Liver (tissue), 9 donors: ENCODE measurements around the gene SLC12A1. TPM values are rescaled to one million over a fixed set of nuclear protein-coding genes. Genes with fewer than 3 reads are reported as not detected.

Experiments used
- DNase-seq: peaks from one replicate; pipeline ENCODE4 v3.0.0-alpha.2; 2017; ENCODE audit warnings: low spot score
- H3K27ac ChIP-seq, 2 donors: one replicate each; pipeline ENCODE4 v1.7.0; 2013; ENCODE audit warnings: inconsistent platforms in 2 of 2, low read length in 2 of 2, control low read depth in 1 of 2, low read depth in 1 of 2, mild to moderate bottlenecking in 1 of 2
- H3K27me3 ChIP-seq, 4 donors: one replicate each; pipeline versions ENCODE4 v1.6.1 to v1.7.0; 2013; ENCODE audit warnings: low read length in 3 of 4, inconsistent platforms in 1 of 4, mild to moderate bottlenecking in 1 of 4, moderate library complexity in 1 of 4; ENCODE audit not compliant: control insufficient read depth in 4 of 4, insufficient read depth in 4 of 4
- H3K36me3 ChIP-seq, 4 donors: one replicate each; pipeline versions ENCODE4 v1.6.1 to v1.7.0; 2013; ENCODE audit warnings: low read length in 3 of 4, mild to moderate bottlenecking in 3 of 4, low read depth in 1 of 4, moderate library complexity in 1 of 4; ENCODE audit not compliant: control insufficient read depth in 4 of 4, insufficient read depth in 3 of 4
- H3K4me1 ChIP-seq, 4 donors: one replicate each; pipeline versions ENCODE4 v1.6.1 to v1.7.0; 2013; ENCODE audit warnings: low read length in 3 of 4, mild to moderate bottlenecking in 3 of 4, moderate library complexity in 1 of 4; ENCODE audit not compliant: control insufficient read depth in 4 of 4, insufficient read depth in 4 of 4
- H3K4me3 ChIP-seq, 3 donors: one replicate each; pipeline versions ENCODE4 v1.6.1 to v1.7.0; 2013; ENCODE audit warnings: low read length in 3 of 3, control low read depth in 1 of 3, low read depth in 1 of 3, mild to moderate bottlenecking in 1 of 3
- H3K9ac ChIP-seq, 2 donors: one replicate each; pipeline ENCODE4 v1.7.0; 2013; ENCODE audit warnings: low read length in 2 of 2, mild to moderate bottlenecking in 2 of 2, moderate library complexity in 2 of 2, control low read depth in 1 of 2, low read depth in 1 of 2
- H3K9me3 ChIP-seq, 4 donors: one replicate each; pipeline versions ENCODE4 v1.6.1 to v1.7.0; 2013; ENCODE audit warnings: low read length in 3 of 4; ENCODE audit not compliant: control insufficient read depth in 4 of 4
- ATF3 ChIP-seq: IDR thresholded peaks from 2 replicates; pipeline ENCODE4 v1.6.1; 2016; ENCODE audit warnings: antibody characterized with exemption
- CTCF ChIP-seq: fragments of 150-350 bp; IDR thresholded peaks from 2 replicates; pipeline ENCODE4 v1.5.1; 2017; ENCODE audit warnings: improper control_type of control experiment, low read depth, low read length; ENCODE audit not compliant: missing input control
- EGR1 ChIP-seq, 2 donors: IDR thresholded peaks; 2 replicates each; pipeline ENCODE4 v1.6.1; 2016 to 2018; ENCODE audit warnings: antibody characterized with exemption in 2 of 2, low read depth in 2 of 2
- FOXA1 ChIP-seq: IDR thresholded peaks from 2 replicates; pipeline ENCODE4 v1.6.1; 2016; ENCODE audit warnings: antibody characterized with exemption
- FOXA2 ChIP-seq: IDR thresholded peaks from 2 replicates; pipeline ENCODE4 v1.6.1; 2016; ENCODE audit warnings: antibody characterized with exemption
- GABPA ChIP-seq, 2 donors: IDR thresholded peaks in 1 of 2; conservative IDR thresholded peaks in 1 of 2; 2 replicates each; pipeline ENCODE4 v1.6.1; 2016; ENCODE audit warnings: antibody characterized with exemption in 2 of 2, mild to moderate bottlenecking in 1 of 2, moderate library complexity in 1 of 2
- HNF4A ChIP-seq, 2 donors: conservative IDR thresholded peaks; 2 replicates each; pipeline ENCODE4 v1.6.1; 2016; ENCODE audit warnings: antibody characterized with exemption in 2 of 2, mild to moderate bottlenecking in 2 of 2
- JUND ChIP-seq, 2 donors: IDR thresholded peaks; 2 replicates each; pipeline ENCODE4 v1.6.1; 2016; ENCODE audit warnings: antibody characterized with exemption in 2 of 2
- MAX ChIP-seq: IDR thresholded peaks from 2 replicates; pipeline ENCODE4 v1.6.1; 2016; ENCODE audit warnings: antibody characterized with exemption
- NR2F2 ChIP-seq: IDR thresholded peaks from 2 replicates; pipeline ENCODE4 v1.6.1; 2016; ENCODE audit warnings: antibody characterized with exemption
- RAD21 ChIP-seq, 2 donors: IDR thresholded peaks; 2 replicates each; pipeline ENCODE4 v1.6.1; 2016; ENCODE audit warnings: antibody characterized with exemption in 2 of 2, mild to moderate bottlenecking in 2 of 2
- REST ChIP-seq: IDR thresholded peaks from 2 replicates; pipeline ENCODE4 v1.6.1; 2016; ENCODE audit warnings: antibody characterized with exemption, mild to moderate bottlenecking
- RXRA ChIP-seq, 2 donors: IDR thresholded peaks; 2 replicates each; pipeline ENCODE4 v1.6.1; 2017 to 2018; ENCODE audit warnings: antibody characterized with exemption in 2 of 2, mild to moderate bottlenecking in 1 of 2
- SP1 ChIP-seq: IDR thresholded peaks from 2 replicates; pipeline ENCODE4 v1.6.1; 2018; ENCODE audit warnings: antibody characterized with exemption, mild to moderate bottlenecking
- TAF1 ChIP-seq: conservative IDR thresholded peaks from 2 replicates; pipeline ENCODE4 v1.6.1; 2016; ENCODE audit warnings: antibody characterized with exemption, mild to moderate bottlenecking
- YY1 ChIP-seq: IDR thresholded peaks from 2 replicates; pipeline ENCODE4 v1.6.1; 2016; ENCODE audit warnings: antibody characterized with exemption, mild to moderate bottlenecking
- ZBTB33 ChIP-seq: IDR thresholded peaks from 2 replicates; pipeline ENCODE4 v1.6.1; 2016; ENCODE audit warnings: antibody characterized with exemption
- WGBS: extraction: QIAGEN DNeasy Blood & Tissue Kit; methylation state at CpG from one replicate; pipeline ENCODE4 v1.1.7; 2013; 5-methylcytosine and 5-hydroxymethylcytosine counted together
- polyA plus RNA-seq, 2 donors: library from polyadenylated mRNA; stranded (reverse) in 1 of 2; unstranded in 1 of 2; fragments of 200-250 nt in 1 of 2; fragments of >200 nt in 1 of 2; fragmentation: Nextera tagmentation in 1 of 2; extraction: Ambion mirVana in 1 of 2; gene quantifications; one replicate each; pipeline versions ENCODE4 v1.2.1 to v1.2.3, GENCODE V29; 2013 to 2015
- total RNA-seq, 2 donors: library from RNA; depleted of rRNA; stranded (reverse); fragments of >200 nt; gene quantifications; one replicate each; pipeline ENCODE4 v1.2.3, GENCODE V29; 2014
- donor health status: healthy.
- donor health status: healthy.
- donor health status: healthy.
- donor health status: healthy.
- donor health status: healthy.

The SLC12A1 gene
- total and polyA plus RNA-seq, 4 donors = 0.03 to 0.42 (median 0.09) TPM

- Histone ChIP-seq H3K4me3 (peak overlapping the region in 1 of 3 donors; percentile 11), H3K36me3 (no peaks in the 10 kb centered on the region), H3K27me3 (peaks cover 0 to 5% (median 2%) of the 10 kb centered on the region in 4 donors), H3K27ac (no peak overlapping the region), H3K4me1 (peaks cover 0 to 3% (median 0%) of the 10 kb centered on the region in 4 donors), H3K9ac (no peak overlapping the region), H3K9me3 (no peaks in the 10 kb centered on the region)
- TF ChIP-seq SP1 (no peak), FOXA2 (no peak), CTCF (peak; percentile 77), GABPA (IDR thresholded peaks at IDR 0.05 in 1 of 2, conservative IDR thresholded peaks at IDR 0.05 in 1 of 2) (no peak), MAX (no peak), RXRA (IDR thresholded peaks at IDR 0.05) (no peak), YY1 (no peak), TAF1 (no peak), RAD21 (IDR thresholded peaks at IDR 0.05) (peak; percentile 77 to 81), REST (no peak)
- WGBS = 25% methylated on average over 14 of the region's 14 CpGs
- DNase-seq = peak; percentile 38
Measured at GRCh38 chr15:48285329-48286214, 79.5 kb downstream of the SLC12A1 start.

- no peak overlapping the region for H3K27ac ChIP-seq
- H3K4me1 ChIP-seq = peaks cover 0 to 3% (median 0%) of the 10 kb centered on the region in 4 donors
- no peaks in the 10 kb centered on the region for H3K36me3 ChIP-seq
- no peak overlapping the region for H3K4me3 ChIP-seq
- no peaks in the 10 kb centered on the region for H3K9me3 ChIP-seq
- no peak for DNase-seq
- 89% methylated on average over 2 of the region's 2 CpGs for WGBS
- H3K27me3 ChIP-seq = peaks cover 0 to 3% (median 0%) of the 10 kb centered on the region in 4 donors
- no peak overlapping the region for H3K9ac ChIP-seq
- TF ChIP-seq ATF3 = no peak
- TF ChIP-seq RXRA (IDR thresholded peaks at IDR 0.05) = no peak
- TF ChIP-seq SP1 = no peak
- TF ChIP-seq EGR1 (IDR thresholded peaks at IDR 0.05; ENCODE audit: low read depth in 2 of 2) = no peak
- TF ChIP-seq NR2F2 = no peak
- no peak for TF ChIP-seq FOXA1
- no peak for TF ChIP-seq HNF4A (conservative IDR thresholded peaks at IDR 0.05)
- no peak for TF ChIP-seq CTCF
- TF ChIP-seq REST = no peak
- no peak for TF ChIP-seq JUND (IDR thresholded peaks at IDR 0.05)
- no peak for TF ChIP-seq ZBTB33
Measured at GRCh38 chr15:48289628-48290027, 83.5 kb downstream of the SLC12A1 start.
